ENCODE measurements around the gene SLC17A4.

SLC17A4 gene

GRCh38 chr6:25753079-25753478 lies 1.5 kb upstream of the SLC17A4 start:
- Histone ChIP-seq H3K4me3 (ENCODE audit: low read depth, low read length) (no peak overlapping the region), H3K36me3 (replicated peaks) (no peaks in the 10 kb centered on the region), H3K27me3 (replicated peaks) (no peaks in the 10 kb centered on the region), H3K27ac (no peak overlapping the region)
- in situ Hi-C loops (cut with HindIII; ENCODE audit: low pct_ligation_motif_present, low sequenced_read_pairs) = no loop called here
- TF ChIP-seq CTCF (IDR thresholded peaks at IDR 0.05; ENCODE audit: low read depth, low read length, missing control alignments) = no peak
- DNase-seq = no peak

GRCh38 chr6:25755483-25755882 lies 941 bp downstream of the SLC17A4 start:
- Histone ChIP-seq H3K4me3 (ENCODE audit: low read depth, low read length) (no peak overlapping the region), H3K27me3 (replicated peaks) (no peaks in the 10 kb centered on the region), H3K36me3 (replicated peaks) (no peaks in the 10 kb centered on the region), H3K27ac (no peak overlapping the region)
- in situ Hi-C loops (cut with HindIII; ENCODE audit: low pct_ligation_motif_present, low sequenced_read_pairs) = no loop called here
- DNase-seq = no peak
- TF ChIP-seq CTCF (IDR thresholded peaks at IDR 0.05; ENCODE audit: low read depth, low read length, missing control alignments) = no peak

GRCh38 chr6:25756382-25757363 lies 2.1 kb downstream of the SLC17A4 start:
- H3K27ac ChIP-seq = no peak overlapping the region
- H3K4me3 ChIP-seq (ENCODE audit: low read depth, low read length) = no peak overlapping the region
- H3K27me3 ChIP-seq (replicated peaks) = no peaks in the 10 kb centered on the region
- no peaks in the 10 kb centered on the region for H3K36me3 ChIP-seq (replicated peaks)
- in situ Hi-C loops (cut with HindIII; ENCODE audit: low pct_ligation_motif_present, low sequenced_read_pairs) = no loop called here
- TF ChIP-seq CTCF (IDR thresholded peaks at IDR 0.05; ENCODE audit: low read depth, low read length, missing control alignments) = no peak
- no peak for DNase-seq

- DNase-seq = no peak
- no peak for TF ChIP-seq CTCF (IDR thresholded peaks at IDR 0.05; ENCODE audit: low read depth, low read length, missing control alignments)
- H3K27me3 ChIP-seq (replicated peaks) = no peaks in the 10 kb centered on the region
Observed at GRCh38 chr6:25757936-25758642, 3.5 kb downstream of the SLC17A4 start.

GRCh38 chr6:25764611-25765010 lies 10.1 kb downstream of the SLC17A4 start:
- no peak for DNase-seq
- Histone ChIP-seq H3K27me3 (replicated peaks) (no peaks in the 10 kb centered on the region), H3K36me3 (replicated peaks) (no peaks in the 10 kb centered on the region), H3K27ac (no peak overlapping the region), H3K4me3 (ENCODE audit: low read depth, low read length) (no peak overlapping the region)
- TF ChIP-seq CTCF (IDR thresholded peaks at IDR 0.05; ENCODE audit: low read depth, low read length, missing control alignments) = no peak
- in situ Hi-C loops (cut with HindIII; ENCODE audit: low pct_ligation_motif_present, low sequenced_read_pairs) = no loop called here

More at GRCh38 chr6:25757936-25758642, 3.5 kb downstream of the SLC17A4 start:
- H3K36me3 ChIP-seq (replicated peaks) = no peaks in the 10 kb centered on the region
- no peak overlapping the region for H3K4me3 ChIP-seq (ENCODE audit: low read depth, low read length)
- in situ Hi-C loops (cut with HindIII; ENCODE audit: low pct_ligation_motif_present, low sequenced_read_pairs) = no loop called here
- H3K27ac ChIP-seq = no peak overlapping the region

Data from brain microvascular endothelial cell (primary cell).